Uterus (tissue), 4 donors: ENCODE results near the gene PKP4. TPM values are rescaled to one million over a fixed set of nuclear protein-coding genes. Genes with fewer than 3 reads are reported as not detected.

ENCODE experiments used
- DNase-seq, 2 donors: peaks; one replicate each; pipeline ENCODE4 v3.0.0-alpha.2; 2019 to 2020
- H3K27ac ChIP-seq, 2 donors: fragments of 200-600 bp; sonication (generic); 1 replicate in 1 of 2; 2 replicates in 1 of 2; pipeline ENCODE4 v1.5.1; 2016 to 2018
- H3K27me3 ChIP-seq, 2 donors: fragments of 200-600 bp; sonication (generic); one replicate each; pipeline ENCODE4 v1.5.1; 2018 to 2019; ENCODE audit warnings: control low read depth in 1 of 2
- H3K36me3 ChIP-seq, 2 donors: fragments of 200-600 bp; sonication (generic); one replicate each; pipeline ENCODE4 v1.5.1; 2019; ENCODE audit warnings: control low read depth in 1 of 2
- H3K4me1 ChIP-seq, 2 donors: fragments of 200-600 bp; sonication (generic); one replicate each; pipeline ENCODE4 v1.5.1; 2018 to 2019; ENCODE audit warnings: control low read depth in 1 of 2
- H3K4me3 ChIP-seq, 2 donors: fragments of 200-600 bp; sonication (generic); 1 replicate in 1 of 2; 2 replicates in 1 of 2; pipeline ENCODE4 v1.5.1; 2018 to 2019; ENCODE audit warnings: mild to moderate bottlenecking in 1 of 2
- H3K9me3 ChIP-seq, 2 donors: fragments of 200-600 bp; sonication (generic); one replicate each; pipeline ENCODE4 v1.5.1; 2019; ENCODE audit warnings: control low read depth in 1 of 2
- CTCF ChIP-seq, 4 experiments: fragments of 200-600 bp in 2 of 4; fragments of 450-650 bp in 2 of 4; sonication (generic) in 2 of 4; IDR thresholded peaks; one replicate each; pipeline ENCODE4 v1.5.1; 2016 to 2019; ENCODE audit warnings: antibody characterized with exemption in 4 of 4, mild to moderate bottlenecking in 2 of 4, moderate library complexity in 1 of 4
- POLR2A ChIP-seq, 2 donors: fragments of 450-650 bp; IDR thresholded peaks; one replicate each; pipeline ENCODE4 v1.6.1; 2016; ENCODE audit warnings: antibody characterized with exemption in 2 of 2, mild to moderate bottlenecking in 1 of 2, moderate library complexity in 1 of 2
- intact Hi-C: fragments of 100-400 bp; cut with DNase I; formaldehyde crosslinking; loops from one replicate; pipeline ENCODE4 v1.15.1; 2023; ENCODE audit warnings: low total_unique reads
- small RNA-seq: library from RNA; depleted of rRNA; stranded (forward); fragments of <200 nt; gene quantifications from one replicate; pipeline ENCODE3, GENCODE V24; 2016
- total RNA-seq, 4 donors: library from RNA; depleted of rRNA in 3 of 4; stranded (reverse); fragments of >200 nt in 3 of 4; gene quantifications; one replicate each; pipeline versions ENCODE4 v1.1.0 to v1.2.4, GENCODE V29; 2014 to 2023
- donor health status: DM: yes; HTN: yes; CAD: no.

PKP4 gene
- total RNA-seq, 4 donors from 2014 or later = 35.6 to 122 (median 60.6) TPM

- Histone ChIP-seq H3K4me1 (no peaks in the 10 kb centered on the region), H3K27me3 (no peaks in the 10 kb centered on the region), H3K9me3 (no peaks in the 10 kb centered on the region), H3K4me3 (no peak overlapping the region), H3K27ac (no peak overlapping the region), H3K36me3 (no peaks in the 10 kb centered on the region)
- no peak for DNase-seq
- TF ChIP-seq CTCF (IDR thresholded peaks at IDR 0.05) (no peak), POLR2A (IDR thresholded peaks at IDR 0.05) (no peak)
- intact Hi-C loops = no loop called here
These were observed 273.9 kb downstream of the PKP4 start for GRCh38 chr2:158730621-158731140.

- no peak overlapping the region for H3K27ac ChIP-seq
- no peaks in the 10 kb centered on the region for H3K36me3 ChIP-seq
- no peak for TF ChIP-seq CTCF (IDR thresholded peaks at IDR 0.05)
- TF ChIP-seq POLR2A (IDR thresholded peaks at IDR 0.05) = no peak
- intact Hi-C loops = no loop called here
- H3K4me1 ChIP-seq = no peaks in the 10 kb centered on the region
- no peak overlapping the region for H3K4me3 ChIP-seq
- H3K9me3 ChIP-seq = no peaks in the 10 kb centered on the region
- no peak for DNase-seq
- no peaks in the 10 kb centered on the region for H3K27me3 ChIP-seq
These were observed 274.6 kb downstream of the PKP4 start for GRCh38 chr2:158731386-158731785.

Small RNAs within 50 kb of the gene (small RNA-seq; reads per million reads assigned to genes)
- not detected for gene AC005042.3
- gene RN7SL393P = not detected

Other genes starting within 250 kb of the PKP4 start
- gene CCDC148, start 199 bp upstream of the PKP4 start, total RNA-seq = 1 to 10 TPM in 2 of 4 donors, under 1 TPM in 1, not detected in 1; 0.77 to 9.7 (median 3.0) TPM